GM18499 (cell line): ENCODE results near the gene ZBTB46.

Experiments
- ATAC-seq: cut with Tn5 transposase; IDR thresholded peaks from one replicate; pipeline ENCODE4 v1.9.1; 2021; ENCODE audit warnings: moderate number of reproducible peaks; ENCODE audit not compliant: insufficient read depth, unreplicated experiment

ZBTB46 gene

GRCh38 chr20:63698739-63699465 is 132.2 kb downstream of the ZBTB46 start:
- ATAC-seq: no peak

- ATAC-seq: no peak
Measured at GRCh38 chr20:63697868-63698545, 133.1 kb downstream of the ZBTB46 start.

- ATAC-seq: no peak
Measured at GRCh38 chr20:63697357-63697867, 133.7 kb downstream of the ZBTB46 start.

GRCh38 chr20:63696628-63697356 is 134.3 kb downstream of the ZBTB46 start, which contains the start of gene TNFRSF6B:
Gene TNFRSF6B (plus strand): TSS chr20:63696652. CDS start chr20:63696768, 116 bp downstream.
- ATAC-seq: no peak

GRCh38 chr20:63696306-63696627 is 134.8 kb downstream of the ZBTB46 start:
- no peak for ATAC-seq

GRCh38 chr20:63695424-63696305 is 135.4 kb downstream of the ZBTB46 start:
- no peak for ATAC-seq

- no peak for ATAC-seq
Measured at GRCh38 chr20:63694584-63695423, 136.3 kb downstream of the ZBTB46 start.

- no peak for ATAC-seq
Measured at GRCh38 chr20:63693733-63694583, 137.1 kb downstream of the ZBTB46 start.
